DOHH2 (cell line): Measurements from ENCODE around the gene TEX54.

ENCODE experiments used
- H3F3A ChIP-seq: fragments of 200-600 bp; sonication (generic), shearing (Covaris generic); 2 replicates; pipeline ENCODE4 v1.6.0; 2016; ENCODE audit warnings: antibody characterized with exemption, mild to moderate bottlenecking; ENCODE audit not compliant: control insufficient read depth, insufficient read depth
- H3K27ac ChIP-seq: fragments of 200-600 bp; sonication (generic); 2 replicates; pipeline ENCODE4 v1.5.1; 2014; ENCODE audit warnings: low read depth, mild to moderate bottlenecking, low read length, moderate library complexity
- H3K27me3 ChIP-seq: fragments of 200-600 bp; sonication (generic); 2 replicates; pipeline ENCODE4 v1.6.1; 2014; ENCODE audit warnings: mild to moderate bottlenecking, low read length, mixed read lengths; ENCODE audit not compliant: control insufficient read depth
- H3K36me3 ChIP-seq: fragments of 200-600 bp; sonication (generic); 2 replicates; pipeline ENCODE4 v1.6.1; 2014; ENCODE audit warnings: mild to moderate bottlenecking, low read length, moderate library complexity, mixed read lengths; ENCODE audit not compliant: control insufficient read depth
- H3K4me1 ChIP-seq: fragments of 200-600 bp; sonication (generic); 2 replicates; pipeline ENCODE4 v1.6.1; 2014; ENCODE audit warnings: mild to moderate bottlenecking, low read length, mixed read lengths; ENCODE audit not compliant: control insufficient read depth
- H3K4me2 ChIP-seq: fragments of 200-600 bp; sonication (generic); 2 replicates; pipeline ENCODE4 v1.6.0; 2014; ENCODE audit warnings: mild to moderate bottlenecking, low read length, moderate library complexity
- H3K4me3 ChIP-seq: fragments of 200-600 bp; sonication (generic); 2 replicates; pipeline ENCODE4 v1.5.1; 2014; ENCODE audit warnings: mild to moderate bottlenecking, low read length, mixed read lengths
- H3K79me2 ChIP-seq: fragments of 200-600 bp; sonication (generic); 2 replicates; pipeline ENCODE4 v1.6.1; 2014; ENCODE audit warnings: mild to moderate bottlenecking, low read length, mixed read lengths; ENCODE audit not compliant: control insufficient read depth
- H3K9me2 ChIP-seq: fragments of 200-600 bp; sonication (generic); replicated peaks from 2 replicates; pipeline ENCODE4 v1.6.1; 2014; ENCODE audit warnings: mild to moderate bottlenecking, low read length, mixed read lengths; ENCODE audit not compliant: control insufficient read depth
- H3K9me3 ChIP-seq: fragments of 200-600 bp; sonication (generic); 2 replicates; pipeline ENCODE4 v1.6.1; 2014; ENCODE audit warnings: antibody characterized with exemption, low read length, mixed read lengths; ENCODE audit not compliant: control insufficient read depth, insufficient read depth
- H4K20me1 ChIP-seq: fragments of 200-600 bp; sonication (generic); 2 replicates; pipeline ENCODE4 v1.6.0; 2014; ENCODE audit warnings: low read depth, mild to moderate bottlenecking, antibody characterized with exemption, low read length, moderate library complexity; ENCODE audit not compliant: control insufficient read depth, insufficient read depth
- CTCF ChIP-seq: fragments of 200-600 bp; sonication (generic); IDR thresholded peaks from one replicate; pipeline ENCODE4 v1.5.1; 2014; ENCODE audit warnings: antibody characterized with exemption, mild to moderate bottlenecking, low read depth, low read length; ENCODE audit not compliant: poor library complexity, severe bottlenecking
- EZH2phosphoT487 ChIP-seq: fragments of 200-600 bp; sonication (generic); IDR thresholded peaks from 2 replicates; pipeline ENCODE4 v1.6.1; 2017; ENCODE audit warnings: borderline replicate concordance, mild to moderate bottlenecking, antibody characterized with exemption, low read length, moderate library complexity, mixed read lengths

The TEX54 gene

DNA sequence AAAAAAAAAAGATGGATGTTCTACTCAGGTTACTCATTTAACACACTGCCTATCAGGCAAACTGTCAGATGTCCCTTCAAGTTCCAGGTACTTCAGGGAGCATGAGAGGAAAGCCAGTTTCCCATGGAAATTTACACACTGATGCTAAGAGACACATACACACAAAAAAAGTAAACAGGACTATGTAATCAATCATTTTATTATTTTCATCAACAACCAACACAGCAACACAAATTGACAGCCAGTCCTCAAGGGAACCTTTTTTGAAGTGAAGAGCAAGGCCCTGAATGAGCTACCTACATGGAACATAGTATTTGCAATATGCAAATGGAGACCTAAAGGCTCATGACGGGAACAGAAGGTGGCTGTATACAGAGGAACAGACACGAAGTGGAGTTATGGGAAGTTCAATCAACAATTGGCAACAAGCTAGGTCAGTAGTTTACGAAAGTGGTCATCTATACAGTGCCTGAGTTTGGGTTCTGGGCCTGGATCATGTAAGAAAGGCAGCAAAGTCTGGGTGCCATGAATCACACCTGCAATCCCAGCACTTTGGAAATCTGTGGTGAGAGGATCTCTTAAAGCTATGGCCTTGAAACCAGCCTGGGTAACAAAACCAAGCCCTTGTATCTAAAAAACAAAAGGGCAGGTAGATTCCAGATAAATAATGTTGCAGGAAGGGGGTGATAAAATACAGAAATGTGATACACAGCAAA is 19.3 kb upstream of the TEX54 start:
- no peaks in the 10 kb centered on the region for H3K9me3 ChIP-seq
- peaks cover 39% of the 10 kb centered on the region for H3K79me2 ChIP-seq
- H3K4me1 ChIP-seq: peaks cover 33% of the 10 kb centered on the region
- H3F3A ChIP-seq: peaks cover 66% of the 10 kb centered on the region
- no peak for TF ChIP-seq CTCF
- TF ChIP-seq EZH2phosphoT487: no peak
- H3K27me3 ChIP-seq: no peaks in the 10 kb centered on the region; the same call in 1 of the 2 replicates
- H3K4me3 ChIP-seq: peak overlapping the region; percentile 8; the same call in 1 of the 2 replicates
- peaks cover 25% of the 10 kb centered on the region for H4K20me1 ChIP-seq
- H3K36me3 ChIP-seq: peaks cover 54% of the 10 kb centered on the region
- H3K9me2 ChIP-seq: no peaks in the 10 kb centered on the region
- H3K27ac ChIP-seq: peak overlapping the region; percentile 19
- peak overlapping the region; percentile 92 for H3K4me2 ChIP-seq

- peaks cover 66% of the 10 kb centered on the region for H3F3A ChIP-seq
- TF ChIP-seq CTCF (no peak), EZH2phosphoT487 (no peak)
- peak overlapping the region; percentile 17; the same call in 1 of the 2 replicates for H3K4me2 ChIP-seq
- peaks cover 25% of the 10 kb centered on the region for H4K20me1 ChIP-seq
- H3K9me2 ChIP-seq: no peaks in the 10 kb centered on the region
- H3K36me3 ChIP-seq: peaks cover 46% of the 10 kb centered on the region
- H3K4me3 ChIP-seq: no peak overlapping the region
- H3K27me3 ChIP-seq: no peaks in the 10 kb centered on the region; the same call in 1 of the 2 replicates
- H3K4me1 ChIP-seq: peaks cover 33% of the 10 kb centered on the region
- H3K9me3 ChIP-seq: no peaks in the 10 kb centered on the region
- H3K27ac ChIP-seq: peak overlapping the region; percentile 19
- peaks cover 31% of the 10 kb centered on the region for H3K79me2 ChIP-seq
These were observed 18.5 kb upstream of the TEX54 start for GRCh38 chr11:62850911-62851806.

GRCh38 chr11:62847767-62848314 is 15.2 kb upstream of the TEX54 start:
- Histone ChIP-seq H3K36me3 (peaks cover 16% of the 10 kb centered on the region), H3K9me2 (no peaks in the 10 kb centered on the region), H3K4me2 (no peak overlapping the region), H3K79me2 (no peaks in the 10 kb centered on the region), H3K4me3 (no peak overlapping the region), H4K20me1 (peaks cover 1% of the 10 kb centered on the region; the same call in 1 of the 2 replicates), H3K27me3 (no peaks in the 10 kb centered on the region), H3K27ac (no peak overlapping the region), H3F3A (peaks cover 45% of the 10 kb centered on the region), H3K4me1 (peaks cover 17% of the 10 kb centered on the region), H3K9me3 (no peaks in the 10 kb centered on the region)
- TF ChIP-seq EZH2phosphoT487: no peak
